Activated CD4-positive, CD25-positive, alpha-beta regulatory T cell treated with anti-CD3 and anti-CD28 coated beads, Interleukin-2, amount 50 U/mL, for 16 hours (primary cell): ENCODE data around the gene ZNF385B.

Source experiments
- DNase-seq: peaks from one replicate; pipeline ENCODE4 v3.0.0-alpha.2; 2020; ENCODE audit warnings: low read depth, low spot score

The ZNF385B gene

GRCh38 chr2:179856205-179856604 lies 5.2 kb downstream of the ZNF385B start:
- no peak for DNase-seq

- DNase-seq = no peak
These were observed 5.7 kb downstream of the ZNF385B start for GRCh38 chr2:179855673-179856072.

GRCh38 chr2:179854891-179855290 lies 6.5 kb downstream of the ZNF385B start:
- DNase-seq = no peak

GRCh38 chr2:179853108-179853507 lies 8.3 kb downstream of the ZNF385B start:
- DNase-seq = no peak

GRCh38 chr2:179850188-179850587 lies 11.2 kb downstream of the ZNF385B start:
- DNase-seq = no peak

- no peak for DNase-seq
These were observed 11.7 kb downstream of the ZNF385B start for GRCh38 chr2:179849719-179850118.

GRCh38 chr2:179843541-179843940 lies 17.9 kb downstream of the ZNF385B start:
- no peak for DNase-seq

- no peak for DNase-seq
These were observed 18.8 kb downstream of the ZNF385B start for GRCh38 chr2:179842498-179843153.

GRCh38 chr2:179840840-179841239 lies 20.6 kb downstream of the ZNF385B start:
- DNase-seq = no peak

GRCh38 chr2:179837408-179837807 lies 24.0 kb downstream of the ZNF385B start:
- no peak for DNase-seq

GRCh38 chr2:179830043-179830787 lies 31.2 kb downstream of the ZNF385B start:
- DNase-seq = no peak

GRCh38 chr2:179826297-179826696 lies 35.1 kb downstream of the ZNF385B start:
- no peak for DNase-seq

- DNase-seq = no peak
These were observed 35.9 kb downstream of the ZNF385B start for GRCh38 chr2:179825494-179825893.

- no peak for DNase-seq
These were observed 36.5 kb downstream of the ZNF385B start for GRCh38 chr2:179824961-179825360.

GRCh38 chr2:179822540-179822939 lies 38.9 kb downstream of the ZNF385B start:
- DNase-seq = no peak

- no peak for DNase-seq
These were observed 42.9 kb downstream of the ZNF385B start for GRCh38 chr2:179818546-179818945.

- DNase-seq = no peak
These were observed 44.1 kb downstream of the ZNF385B start for GRCh38 chr2:179817181-179817841.

GRCh38 chr2:179814050-179814449 lies 47.4 kb downstream of the ZNF385B start:
- no peak for DNase-seq

GRCh38 chr2:179812501-179812900 lies 48.9 kb downstream of the ZNF385B start:
- DNase-seq = no peak

GRCh38 chr2:179811042-179811441 lies 50.4 kb downstream of the ZNF385B start:
- no peak for DNase-seq

GRCh38 chr2:179809606-179810005 lies 51.8 kb downstream of the ZNF385B start:
- no peak for DNase-seq

GRCh38 chr2:179805001-179805400 lies 56.4 kb downstream of the ZNF385B start:
- DNase-seq = no peak

GRCh38 chr2:179804206-179804605 lies 57.2 kb downstream of the ZNF385B start:
- DNase-seq = no peak
